Fibroblast of upper back skin (primary cell): Measurements from ENCODE around the gene CTU2.

Experiments used
- DNase-seq: peaks from one replicate; pipeline ENCODE4 v3.0.0-alpha.2; 2013

The CTU2 gene

DNA sequence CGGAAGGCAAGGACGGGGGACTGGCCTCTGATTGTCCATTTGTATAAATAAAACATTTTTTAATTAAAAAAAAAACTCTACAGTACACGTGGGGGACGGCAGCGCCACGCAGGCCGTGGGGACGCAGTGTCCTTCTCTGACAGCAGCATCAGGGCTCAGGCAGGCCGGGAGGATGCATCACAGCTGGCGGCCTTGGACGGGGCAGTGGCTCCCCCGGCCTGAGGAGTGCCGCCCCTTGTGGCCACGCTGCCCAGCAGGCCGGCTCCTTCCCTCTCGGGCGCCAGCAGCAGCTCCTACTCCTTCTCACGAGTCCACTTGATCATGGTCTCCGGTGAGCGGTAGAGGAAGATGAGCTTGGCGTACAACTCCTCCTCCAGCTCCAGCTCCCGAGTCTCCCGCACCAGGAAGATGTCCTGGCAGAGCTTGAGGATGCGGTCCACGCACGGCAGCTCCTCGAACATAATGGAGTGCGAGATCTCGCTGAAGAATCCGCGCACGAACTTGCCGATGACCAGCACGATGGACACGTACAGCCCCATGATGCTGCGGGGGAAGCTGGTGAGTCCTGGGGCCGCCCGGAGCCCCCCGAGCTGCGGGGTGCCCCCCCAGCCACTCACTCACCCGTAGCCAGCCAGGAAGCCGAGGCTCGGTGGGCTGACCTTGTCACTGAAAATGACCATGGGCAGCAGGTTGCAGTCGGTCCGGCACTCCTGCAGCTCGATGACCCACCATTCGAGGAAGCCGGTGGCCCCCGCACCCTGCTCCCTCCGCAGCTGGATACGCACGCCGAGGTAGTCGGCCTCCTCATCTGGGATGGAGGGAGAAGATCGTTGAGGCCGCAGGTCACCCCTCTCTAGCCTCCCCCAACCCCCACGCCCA is 9.2 kb downstream of the CTU2 start:
- no peak for DNase-seq

DNA sequence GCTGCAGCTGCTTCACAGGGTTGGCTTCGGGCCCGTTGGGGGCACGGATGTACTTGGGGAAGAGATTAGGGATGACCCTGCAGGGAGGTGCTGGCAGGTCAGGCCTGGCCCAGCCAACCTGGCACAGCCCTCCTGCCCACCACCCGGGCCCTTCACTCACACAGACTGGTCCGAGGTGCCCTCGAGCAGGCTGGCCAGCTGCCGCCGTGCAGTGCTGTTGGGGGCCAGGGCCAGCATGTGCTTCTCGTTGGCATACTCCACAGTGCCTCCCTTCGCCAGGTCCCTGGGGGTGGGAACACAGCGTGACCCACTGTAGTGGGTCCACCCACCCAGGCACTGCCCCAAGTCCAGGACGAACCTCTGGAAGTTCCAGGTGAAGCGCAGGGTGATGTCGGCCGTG is 9.9 kb downstream of the CTU2 start:
- DNase-seq, result no peak

DNA sequence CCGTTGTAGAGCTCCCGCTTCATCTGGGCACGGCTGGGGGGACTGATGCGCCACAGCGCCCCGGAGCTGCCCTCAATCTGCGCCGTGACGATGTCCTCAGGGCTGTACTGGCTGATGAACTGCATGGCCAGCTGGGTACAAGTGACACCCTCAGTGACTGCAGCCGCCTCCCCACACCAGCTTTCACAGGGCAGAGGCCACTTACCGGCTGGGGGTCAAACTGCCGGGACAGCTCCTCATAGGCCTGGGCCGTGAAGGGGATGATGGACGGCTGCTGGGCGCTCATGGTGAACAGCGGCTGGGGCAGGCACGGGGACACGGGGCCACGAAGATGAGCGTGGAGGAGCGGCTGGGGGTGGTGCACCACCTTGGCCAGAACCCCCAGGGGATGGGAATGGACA is 10.3 kb downstream of the CTU2 start:
- DNase-seq, result no peak

DNA sequence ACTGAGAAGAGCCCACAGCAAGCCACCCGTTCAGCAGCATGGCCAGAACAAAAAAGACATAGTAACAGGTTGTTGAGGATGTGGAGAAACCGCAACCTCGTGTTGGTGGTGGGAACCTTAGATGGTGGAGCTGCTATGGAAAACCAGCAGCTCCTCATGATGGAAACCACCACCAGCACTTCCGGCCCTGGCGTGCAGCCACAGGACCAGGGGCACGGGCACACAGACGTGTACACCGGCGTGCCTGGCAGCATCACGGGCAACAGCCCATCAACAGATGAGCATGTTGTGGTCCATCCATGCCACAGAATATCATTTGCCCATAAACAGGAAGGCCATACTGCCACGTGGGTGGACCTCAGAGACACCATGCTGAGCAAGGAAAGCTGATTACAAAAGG is 11.9 kb downstream of the CTU2 start:
- no peak for DNase-seq

DNA sequence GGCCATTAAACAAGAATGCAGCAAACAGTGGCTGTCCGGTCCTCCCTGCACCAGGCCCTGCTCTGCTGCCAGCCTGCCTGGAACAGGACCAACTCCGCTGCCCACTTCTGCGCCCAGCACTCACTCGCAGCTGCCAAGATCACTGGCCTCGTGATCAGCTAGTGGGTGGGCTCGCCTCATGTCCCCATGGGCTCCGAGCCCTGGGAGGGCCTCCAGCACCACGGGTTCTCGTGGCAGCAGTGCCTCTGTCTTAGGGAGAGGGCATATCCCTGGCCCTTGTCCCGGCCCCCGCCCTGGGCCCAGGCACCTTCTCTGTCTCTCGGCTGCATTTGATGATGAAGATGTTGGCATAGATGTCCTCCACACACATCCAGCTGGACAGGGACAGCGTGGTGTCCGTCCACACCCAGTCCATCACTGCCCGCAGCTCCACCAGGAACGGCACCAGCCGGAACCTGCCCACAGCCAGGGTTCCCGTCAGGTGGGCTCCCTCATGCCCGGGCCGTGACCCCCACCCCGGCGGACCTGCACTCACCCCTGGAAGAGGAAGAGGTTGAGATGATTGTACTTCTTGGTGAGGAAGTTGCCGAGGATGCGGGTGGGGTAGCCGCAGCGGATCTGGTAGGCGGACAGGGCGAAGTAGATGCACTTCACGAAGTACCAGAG is 13.1 kb downstream of the CTU2 start:
- no peak for DNase-seq

DNA sequence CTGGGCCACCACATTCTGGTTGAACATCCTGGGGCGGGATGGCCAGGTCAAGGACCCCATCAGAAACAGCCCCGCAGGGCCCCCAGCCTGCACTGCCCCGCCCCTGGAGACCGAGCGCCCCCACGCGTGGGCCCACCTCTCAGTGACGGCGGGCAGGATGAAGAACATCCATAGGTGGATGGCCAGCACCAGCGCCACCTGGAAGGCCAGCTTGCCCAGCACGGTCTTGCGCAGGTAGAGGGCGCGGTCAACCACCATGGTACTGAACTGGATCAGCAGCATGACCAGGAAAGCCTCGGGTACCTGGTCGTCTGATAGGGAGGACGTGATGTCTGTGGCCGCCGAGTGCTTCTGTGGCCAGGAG is 13.6 kb downstream of the CTU2 start:
- no peak for DNase-seq

DNA sequence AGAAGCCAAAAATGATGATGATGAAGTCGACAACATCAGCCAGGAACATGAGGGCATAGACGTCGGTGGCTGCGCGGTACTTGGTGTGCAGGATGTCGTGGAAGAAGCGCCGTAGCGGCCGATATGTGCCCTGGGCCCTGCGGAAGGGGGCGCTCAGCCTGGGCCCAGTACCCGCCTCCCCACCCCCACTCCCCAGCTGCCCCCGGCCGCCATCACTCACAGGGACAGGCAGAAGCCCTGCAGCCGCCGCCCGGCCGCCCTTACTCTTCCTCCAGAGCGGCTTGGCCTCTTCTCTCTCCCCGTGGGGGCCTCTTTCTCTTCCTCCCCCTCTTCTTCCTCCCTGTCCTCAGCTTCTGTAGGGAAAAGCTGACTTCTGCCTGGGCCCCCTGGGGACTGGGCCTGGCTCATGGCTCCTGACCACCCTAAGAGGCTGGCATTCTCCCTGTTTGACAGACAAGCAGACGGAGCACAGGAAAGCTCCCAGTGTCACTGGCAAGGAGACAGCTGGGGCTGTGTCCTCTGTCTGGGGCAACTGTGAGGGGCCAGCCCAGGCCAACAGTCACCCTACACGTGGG is 14.2 kb downstream of the CTU2 start:
- no peak for DNase-seq

DNA sequence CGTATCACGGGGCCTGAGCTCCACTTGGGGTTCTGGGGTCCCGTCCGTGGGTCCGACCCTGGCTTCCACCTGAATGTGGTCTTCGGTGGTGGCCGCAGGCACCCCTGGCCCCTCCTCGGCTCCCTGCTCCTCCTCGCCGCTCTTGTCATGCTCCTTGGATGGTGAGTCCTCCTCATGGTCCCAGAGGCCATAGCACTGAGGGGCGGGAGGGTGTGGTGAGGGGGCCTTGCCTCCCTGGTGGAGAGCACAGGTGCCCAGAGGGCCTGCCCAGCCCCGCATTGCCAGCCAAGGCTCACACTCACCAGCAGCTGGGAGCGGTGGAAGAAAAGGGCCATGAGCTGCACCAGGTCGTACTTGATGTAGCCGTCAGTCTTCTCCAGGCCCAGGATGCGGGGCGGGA is 14.9 kb downstream of the CTU2 start:
- no peak for DNase-seq

DNA sequence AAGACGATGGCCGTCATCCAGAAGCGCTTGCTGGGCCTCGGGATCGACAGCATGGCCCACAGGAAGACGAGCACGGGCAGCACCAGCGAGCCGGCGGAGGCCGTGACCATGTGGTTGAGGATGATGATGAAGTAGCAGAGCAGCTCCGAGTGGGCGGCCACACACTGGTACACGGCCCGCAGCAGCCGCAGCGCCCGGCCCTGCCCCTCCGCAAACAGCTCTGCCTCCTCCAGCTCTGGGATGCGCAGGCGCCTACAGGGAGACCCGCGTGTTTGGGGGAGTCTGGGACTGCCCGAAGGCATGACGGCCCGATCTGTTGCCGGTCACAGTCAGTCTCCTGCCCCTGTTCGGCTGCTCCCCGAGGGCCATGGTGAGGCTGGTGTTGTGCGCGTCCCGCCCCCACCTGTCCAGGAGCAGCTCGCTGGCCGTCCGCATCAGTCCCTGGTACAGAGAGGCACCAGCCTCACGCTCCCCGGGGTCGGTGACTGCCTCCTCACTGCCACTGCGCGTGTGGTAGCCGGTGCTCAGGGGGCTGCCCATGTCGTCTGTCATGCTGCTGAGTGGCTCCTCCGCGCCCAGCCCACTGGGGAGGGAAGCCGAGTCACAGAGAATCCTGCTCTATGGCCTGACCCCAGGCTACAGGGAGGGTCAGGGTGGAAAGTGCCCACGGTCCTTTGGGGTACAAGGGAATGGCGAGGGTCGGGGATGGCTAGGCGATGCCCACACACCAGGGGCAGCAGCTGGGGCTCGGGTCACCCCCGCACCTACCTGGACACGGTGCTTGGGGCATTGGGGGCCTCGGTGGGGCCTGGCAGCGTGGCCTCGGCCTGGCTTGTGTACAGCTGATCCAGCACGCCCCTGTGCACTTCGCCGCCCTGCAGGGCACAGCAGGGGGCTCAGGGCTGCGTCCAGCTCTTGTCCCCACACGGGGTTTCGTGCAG is 15.8 kb downstream of the CTU2 start:
- no peak for DNase-seq

DNA sequence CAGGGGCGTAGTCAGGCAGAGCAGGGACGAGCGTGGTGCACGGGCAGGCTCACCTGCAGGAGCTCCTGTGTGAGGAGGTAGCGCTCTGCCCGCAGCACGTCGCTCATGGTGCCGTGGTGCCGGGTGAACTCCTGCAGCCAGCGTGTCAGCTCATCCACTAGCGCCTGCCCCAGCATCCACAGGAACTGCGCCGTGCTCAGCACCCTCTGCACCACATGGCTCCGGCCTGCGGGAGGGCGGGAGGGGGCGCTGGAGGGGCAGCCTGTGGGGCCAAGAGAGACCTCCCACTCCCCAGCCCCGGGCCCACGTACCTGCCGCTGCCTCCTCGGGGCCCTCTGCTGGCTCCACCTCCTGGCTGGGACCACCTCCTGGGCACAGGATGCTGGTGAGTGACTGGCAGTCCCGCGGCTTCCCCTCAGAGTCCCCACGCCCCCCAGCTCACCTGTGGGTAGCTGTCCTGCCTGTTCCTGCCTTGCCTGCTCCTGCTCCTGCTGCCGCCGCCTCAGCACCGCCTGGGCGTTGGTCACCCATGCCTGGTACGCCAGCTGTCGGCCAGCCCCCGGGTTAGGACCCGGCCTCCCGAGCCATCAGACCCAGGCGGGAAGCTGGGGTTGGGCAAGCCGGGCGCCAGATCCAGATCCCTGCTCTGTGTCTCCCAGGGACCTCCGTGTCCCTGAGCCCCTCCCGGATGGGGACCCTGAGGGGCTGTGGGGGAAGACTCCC is 16.6 kb downstream of the CTU2 start:
- no peak for DNase-seq

DNA sequence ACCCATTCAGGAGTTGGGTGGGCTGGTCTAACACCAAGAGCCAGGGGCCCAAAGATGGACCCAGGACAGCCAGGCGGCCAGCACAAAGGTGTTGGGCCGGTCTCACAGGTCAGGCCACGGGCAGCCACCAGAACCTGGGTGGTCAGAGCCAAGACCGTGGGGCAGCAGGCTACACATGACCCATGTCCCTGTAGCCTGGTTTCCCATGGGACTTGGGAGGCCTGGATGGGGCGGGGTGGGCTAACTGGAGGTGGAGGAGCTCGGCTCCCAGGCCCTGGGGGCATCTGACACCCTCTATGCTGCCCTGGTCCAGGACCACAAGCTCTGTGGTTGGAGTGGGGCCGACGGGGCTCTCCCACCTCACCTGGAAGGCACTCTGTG is 17.2 kb downstream of the CTU2 start:
- no peak for DNase-seq

DNA sequence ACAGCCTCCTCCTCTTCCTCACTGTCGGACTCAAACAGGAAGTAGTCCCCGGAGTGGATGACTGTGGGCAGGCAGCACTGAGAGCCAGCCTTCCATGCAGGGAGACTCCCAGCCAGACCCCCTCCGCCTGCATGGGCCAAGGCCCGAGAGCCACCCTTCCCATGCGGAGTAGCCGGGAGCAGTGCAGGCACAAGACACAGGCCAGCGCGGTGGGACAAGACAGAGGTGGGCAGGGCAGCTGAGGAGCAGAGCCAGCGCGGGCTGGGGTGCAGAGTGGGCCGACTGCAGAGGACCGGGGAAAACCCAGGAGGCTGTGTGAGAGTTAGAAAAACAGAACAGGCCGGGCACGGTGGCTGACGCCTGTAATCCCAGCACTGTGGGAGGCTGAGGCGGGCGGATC is 17.6 kb downstream of the CTU2 start:
- no peak for DNase-seq

DNA sequence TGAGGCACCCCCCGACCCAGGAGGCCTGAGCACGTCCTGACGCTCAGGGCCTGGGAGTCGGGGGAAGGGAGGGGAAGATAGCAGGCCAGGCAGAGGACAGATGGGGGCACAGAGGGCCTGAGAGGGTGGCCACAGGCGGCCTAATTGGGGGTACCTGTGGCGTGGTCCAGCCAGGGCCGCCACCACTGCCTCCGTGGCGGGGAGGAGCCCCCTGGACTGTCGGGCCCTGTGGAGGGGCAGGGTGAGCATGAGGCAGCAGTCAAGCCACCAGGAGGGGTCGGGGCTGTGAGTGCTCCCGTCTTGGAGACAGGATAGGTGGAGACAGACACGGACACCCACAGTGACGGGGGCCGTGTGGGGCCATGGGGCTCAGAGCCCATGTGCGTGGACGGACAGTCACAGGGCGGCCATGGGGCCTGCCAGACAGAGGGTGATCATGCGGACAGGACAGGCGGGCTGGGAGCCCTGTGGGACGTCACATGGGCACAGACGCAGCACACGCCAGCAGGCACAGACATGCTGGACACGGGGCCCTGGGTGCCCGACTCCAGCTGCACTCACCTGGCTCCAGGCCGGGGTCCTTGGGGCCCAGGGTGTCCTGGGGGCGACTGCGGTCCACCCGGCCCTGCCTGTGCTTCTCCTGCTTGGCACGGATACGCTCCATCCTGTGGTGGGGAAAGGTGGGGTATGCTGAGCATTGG is 18.7 kb downstream of the CTU2 start:
- DNase-seq, result no peak

DNA sequence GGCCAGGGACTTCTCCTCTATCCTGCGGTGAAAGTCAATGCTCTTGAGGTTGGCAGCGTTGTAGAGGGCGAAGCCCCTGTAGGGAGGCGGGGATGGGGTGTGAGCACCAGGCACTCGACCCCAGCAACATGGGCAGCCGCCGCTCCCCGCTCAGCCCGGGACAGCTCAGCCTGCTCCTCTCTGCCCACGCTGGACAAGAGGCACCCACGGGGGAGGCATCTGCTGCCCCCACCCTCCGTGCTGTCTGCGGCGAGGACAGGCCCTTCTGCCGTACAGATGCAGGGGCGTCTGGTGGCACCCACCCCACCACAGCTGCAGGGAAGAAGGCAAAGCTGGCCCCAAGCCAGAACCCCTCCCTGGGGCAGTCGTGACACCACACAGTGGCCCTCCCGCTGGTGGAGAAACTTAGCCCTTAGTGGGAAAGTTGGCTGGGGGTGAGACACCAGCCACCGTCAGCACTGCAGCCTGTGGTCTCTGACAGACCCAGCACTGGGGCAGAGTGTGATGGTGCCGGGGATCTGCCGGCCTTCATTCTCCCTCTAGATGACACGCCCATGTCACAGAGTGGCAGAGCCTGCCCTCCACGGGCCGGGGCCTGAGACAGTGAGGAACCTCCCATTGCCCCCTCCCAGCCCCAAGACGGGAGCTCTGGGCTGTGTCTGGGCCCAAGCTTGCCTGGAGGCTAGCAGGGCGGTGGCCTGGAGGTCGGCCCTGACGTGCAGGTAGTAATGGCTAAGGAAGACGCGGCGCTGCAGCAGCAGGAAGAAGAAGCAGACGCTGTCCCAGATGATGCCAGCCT is 19.5 kb downstream of the CTU2 start:
- no peak for DNase-seq

DNA sequence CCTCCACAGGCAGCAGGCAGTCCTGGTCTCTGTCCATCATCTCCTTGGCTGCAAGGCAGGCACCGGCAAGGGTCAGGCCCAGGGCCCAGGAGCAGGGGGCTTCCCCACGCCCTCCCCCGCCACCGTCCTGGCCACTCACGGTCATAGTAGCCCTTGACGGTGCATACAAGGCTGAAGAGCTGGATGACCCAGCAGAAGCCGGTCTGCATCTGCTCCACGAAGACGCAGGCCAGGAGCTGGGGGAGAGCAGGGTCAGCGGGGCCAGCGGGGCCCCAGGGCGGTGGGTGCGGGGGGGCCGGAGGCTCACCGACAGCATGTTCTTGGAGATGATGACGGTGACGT is 20.1 kb downstream of the CTU2 start:
- DNase-seq, result no peak

DNA sequence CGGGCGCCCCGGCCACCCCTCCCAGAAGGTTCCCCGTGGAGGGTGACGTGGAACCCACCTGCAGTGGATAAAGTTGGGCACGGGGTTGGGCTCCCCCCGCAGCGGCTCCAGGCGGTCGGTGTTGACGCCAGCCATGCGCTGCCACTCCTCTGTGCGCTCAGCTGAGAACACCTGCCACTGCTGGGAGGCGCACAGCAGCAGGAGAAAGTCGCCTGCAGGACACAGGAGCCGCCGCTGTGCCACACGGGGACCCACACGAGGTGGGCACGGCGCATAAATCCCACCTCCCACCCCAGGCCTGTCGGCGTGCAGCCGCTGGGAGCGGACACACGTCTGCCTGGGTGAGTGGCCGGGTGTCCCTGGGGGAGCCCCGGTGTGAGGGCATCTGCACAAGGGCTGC is 20.7 kb downstream of the CTU2 start:
- DNase-seq, result no peak

DNA sequence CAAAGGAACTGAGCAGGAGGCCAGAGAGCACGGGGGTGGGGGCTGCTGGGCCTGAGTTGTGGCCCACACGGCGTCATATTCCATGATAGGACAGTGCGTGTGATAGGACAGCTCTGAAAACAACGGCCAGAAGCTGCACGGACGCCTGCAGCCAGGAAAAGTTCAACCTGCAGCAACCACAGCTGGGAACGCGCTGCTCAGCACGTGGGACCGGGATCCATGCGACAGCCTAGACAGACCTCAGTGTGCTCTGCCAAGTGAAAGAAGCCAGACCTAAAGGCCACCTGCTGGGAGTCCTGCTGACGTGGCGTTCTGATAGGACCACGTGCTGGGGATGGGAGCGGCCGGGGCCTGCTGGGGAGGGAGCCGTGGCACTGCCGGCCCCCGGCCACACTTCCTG is 21.6 kb downstream of the CTU2 start:
- DNase-seq, result peak; percentile 34

DNA sequence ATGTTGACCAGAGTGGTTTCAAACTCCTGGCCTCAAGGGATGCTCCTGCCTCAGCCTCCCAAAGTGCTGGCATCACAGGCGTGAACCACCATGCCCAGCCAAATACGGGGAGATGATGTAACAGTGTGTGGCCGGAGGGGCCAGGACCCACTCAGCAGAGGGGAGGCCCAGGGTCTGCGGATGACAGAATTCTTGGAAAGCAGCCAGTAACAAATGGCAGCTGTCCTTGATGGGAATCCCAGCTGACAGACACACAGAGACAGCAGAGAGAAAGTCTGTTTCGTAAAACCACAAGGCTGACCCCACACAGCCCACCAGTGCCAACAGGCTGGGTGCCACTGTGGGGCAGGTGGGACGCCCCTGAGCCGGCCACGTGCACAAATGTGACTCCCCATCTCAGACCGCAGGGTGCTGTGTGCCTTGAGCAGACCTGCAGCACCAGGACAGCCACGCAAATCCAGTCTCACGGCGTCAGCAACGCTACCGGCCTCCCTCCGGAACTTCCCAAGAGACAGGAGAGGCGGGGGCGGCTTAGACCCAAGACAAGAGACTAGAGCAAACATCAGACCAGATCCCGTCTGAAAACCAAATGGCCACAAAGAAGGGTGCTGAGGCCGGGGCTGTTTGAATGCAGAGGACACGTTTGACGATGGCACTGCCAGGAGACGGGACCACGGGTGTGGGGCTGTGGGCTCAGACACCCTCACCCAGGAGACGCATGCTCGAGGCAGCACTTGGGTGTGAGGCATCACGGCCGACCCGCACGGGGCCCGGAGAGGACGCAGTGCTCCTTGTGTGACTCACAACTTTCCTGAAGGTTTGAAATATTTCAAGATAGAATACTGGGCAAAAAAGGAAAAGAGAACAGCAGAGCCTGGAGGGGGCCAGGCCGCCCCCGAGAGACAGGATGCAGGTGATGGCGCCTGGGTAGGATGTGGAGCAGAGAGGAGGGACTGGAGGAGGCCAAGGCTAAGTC is 24.6 kb downstream of the CTU2 start:
- peak; percentile 45 for DNase-seq

DNA sequence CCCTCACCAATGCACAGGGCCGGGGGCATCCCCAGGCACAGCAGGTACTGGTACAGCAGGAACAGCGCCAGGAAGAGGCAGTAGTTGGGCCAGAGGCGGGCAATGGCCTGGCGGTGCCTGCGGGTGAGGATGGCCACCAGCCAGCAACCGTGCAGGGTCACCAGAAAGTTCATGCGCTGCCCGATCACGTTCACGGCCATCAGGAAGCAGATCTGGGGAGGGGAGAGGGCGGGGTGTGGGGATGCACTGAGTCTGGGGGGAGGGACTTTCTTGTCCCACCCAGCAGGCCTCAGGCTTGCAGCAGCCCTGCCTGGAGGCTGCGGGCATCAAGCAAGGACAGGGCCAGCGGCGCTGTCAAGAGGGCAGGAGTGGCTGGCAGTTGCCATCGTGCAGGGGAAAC is 25.4 kb downstream of the CTU2 start:
- DNase-seq, result no peak
